ENCODE results near the gene HYKK. TPM values are rescaled to one million over a fixed set of nuclear protein-coding genes. Genes with fewer than 3 reads are reported as not detected.

HYKK gene
- total and polyA plus RNA-seq, 2 of the 13 experiments (the other 11 are each of a cell fraction or from before 2014, with no cell fraction given) = 3.5 to 5.4 TPM

DNA sequence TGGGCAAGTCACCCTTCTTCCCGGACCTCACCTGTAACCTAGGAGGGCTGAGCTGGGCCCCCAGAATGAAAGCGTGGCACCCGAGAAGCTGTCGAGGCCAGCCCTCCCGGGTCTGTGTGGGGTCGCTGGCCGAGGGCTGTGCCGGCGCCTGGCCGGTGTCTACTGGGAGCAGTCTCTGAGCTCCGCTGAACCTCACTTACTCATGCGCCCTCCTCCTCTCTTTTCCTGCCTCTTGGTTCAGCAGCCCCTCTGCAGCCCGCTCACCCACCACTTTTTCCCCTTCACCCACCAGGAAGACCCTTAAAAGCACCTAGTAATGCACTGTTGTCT lies 419 bp downstream of the HYKK start (continued):
- TF ChIP-seq NRL (CRISPR knock-in tag; IDR thresholded peaks at IDR 0.05; ENCODE audit: borderline replicate concordance) (0 out of 2 replicates have a peak, but pooled peaks have one; percentile 16), GZF1 (CRISPR knock-in tag; IDR thresholded peaks at IDR 0.05) (no peak), SRY (CRISPR knock-in tag; IDR thresholded peaks at IDR 0.05) (0 out of 2 replicates have a peak, but pooled peaks have one; percentile 39), SRSF1 (optimal IDR thresholded peaks at IDR 0.05; ENCODE audit: low read depth, low read length) (peak; percentile 49), ZFAT (CRISPR knock-in tag; conservative IDR thresholded peaks at IDR 0.05) (no peak), ZMYM4 (CRISPR knock-in tag; IDR thresholded peaks at IDR 0.05) (no peak), ZNF773 (CRISPR knock-in tag; IDR thresholded peaks at IDR 0.05; ENCODE audit: borderline replicate concordance) (0 out of 2 replicates have a peak, but pooled peaks have one; percentile 43), YEATS4 (CRISPR knock-in tag; IDR thresholded peaks at IDR 0.05; ENCODE audit: borderline replicate concordance) (peak; percentile 14), ZGPAT (CRISPR knock-in tag; IDR thresholded peaks at IDR 0.05) (no peak), HDAC6 (IDR thresholded peaks at IDR 0.05; ENCODE audit: low read depth, low read length) (no peak), ZNF160 (CRISPR knock-in tag; IDR thresholded peaks at IDR 0.05) (0 out of 2 replicates have a peak, but pooled peaks have one; percentile 63), ZNF549 (CRISPR knock-in tag; IDR thresholded peaks at IDR 0.05) (no peak), DNMT1 (CRISPR knock-in tag; IDR thresholded peaks at IDR 0.05) (0 out of 2 replicates have a peak, but pooled peaks have one; percentile 85), MAF1 (CRISPR knock-in tag; IDR thresholded peaks at IDR 0.05; ENCODE audit: borderline replicate concordance) (0 out of 2 replicates have a peak, but pooled peaks have one; percentile 75), ZBTB20 (CRISPR knock-in tag; IDR thresholded peaks at IDR 0.05; ENCODE audit: borderline replicate concordance, low read depth) (0 out of 2 replicates have a peak, but pooled peaks have one; percentile 8), MTA1 (CRISPR knock-in tag; IDR thresholded peaks at IDR 0.05; ENCODE audit: borderline replicate concordance) (no peak), ZNF616 (CRISPR knock-in tag; IDR thresholded peaks at IDR 0.05; ENCODE audit: low read depth) (no peak), ARNTL (CRISPR knock-in tag; IDR thresholded peaks at IDR 0.05) (no peak), GABPA (IDR thresholded peaks at IDR 0.05; ENCODE audit: low read depth, low read length) (no peak), GABPA (CRISPR knock-in tag; IDR thresholded peaks at IDR 0.05; ENCODE audit: low read depth) (no peak), THAP8 (CRISPR knock-in tag; IDR thresholded peaks at IDR 0.05; ENCODE audit: borderline replicate concordance) (no peak), TFAP4 (IDR thresholded peaks at IDR 0.05; ENCODE audit: borderline replicate concordance, low read depth) (no peak), SMARCC2 (IDR thresholded peaks at IDR 0.05) (no peak), THAP11 (CRISPR knock-in tag; IDR thresholded peaks at IDR 0.05) (no peak), HNRNPL (IDR thresholded peaks at IDR 0.05; ENCODE audit: low read depth, low read length) (no peak), CENPX (CRISPR knock-in tag; IDR thresholded peaks at IDR 0.05) (no peak)
- TF ChIP-seq, protein P1, sequence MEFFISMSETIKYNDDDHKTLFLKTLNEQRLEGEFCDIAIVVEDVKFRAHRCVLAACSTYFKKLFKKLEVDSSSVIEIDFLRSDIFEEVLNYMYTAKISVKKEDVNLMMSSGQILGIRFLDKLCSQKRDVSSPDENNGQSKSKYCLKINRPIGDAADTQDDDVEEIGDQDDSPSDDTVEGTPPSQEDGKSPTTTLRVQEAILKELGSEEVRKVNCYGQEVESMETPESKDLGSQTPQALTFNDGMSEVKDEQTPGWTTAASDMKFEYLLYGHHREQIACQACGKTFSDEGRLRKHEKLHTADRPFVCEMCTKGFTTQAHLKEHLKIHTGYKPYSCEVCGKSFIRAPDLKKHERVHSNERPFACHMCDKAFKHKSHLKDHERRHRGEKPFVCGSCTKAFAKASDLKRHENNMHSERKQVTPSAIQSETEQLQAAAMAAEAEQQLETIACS (CRISPR knock-in tag; IDR thresholded peaks at IDR 0.05) = 0 out of 2 replicates have a peak, but pooled peaks have one; percentile 21
- TF ChIP-seq, protein P2, sequence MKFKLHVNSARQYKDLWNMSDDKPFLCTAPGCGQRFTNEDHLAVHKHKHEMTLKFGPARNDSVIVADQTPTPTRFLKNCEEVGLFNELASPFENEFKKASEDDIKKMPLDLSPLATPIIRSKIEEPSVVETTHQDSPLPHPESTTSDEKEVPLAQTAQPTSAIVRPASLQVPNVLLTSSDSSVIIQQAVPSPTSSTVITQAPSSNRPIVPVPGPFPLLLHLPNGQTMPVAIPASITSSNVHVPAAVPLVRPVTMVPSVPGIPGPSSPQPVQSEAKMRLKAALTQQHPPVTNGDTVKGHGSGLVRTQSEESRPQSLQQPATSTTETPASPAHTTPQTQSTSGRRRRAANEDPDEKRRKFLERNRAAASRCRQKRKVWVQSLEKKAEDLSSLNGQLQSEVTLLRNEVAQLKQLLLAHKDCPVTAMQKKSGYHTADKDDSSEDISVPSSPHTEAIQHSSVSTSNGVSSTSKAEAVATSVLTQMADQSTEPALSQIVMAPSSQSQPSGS (CRISPR knock-in tag; IDR thresholded peaks at IDR 0.05) = no peak

Data from HepG2 (cell line).